GM18517 (cell line): ENCODE results near the gene MOB3A.

Experiments
- ATAC-seq: cut with Tn5 transposase; IDR thresholded peaks from one replicate; pipeline ENCODE4 v1.9.1; 2021; ENCODE audit warnings: mild to moderate bottlenecking, moderate library complexity; ENCODE audit not compliant: unreplicated experiment

Gene MOB3A

GRCh38 chr19:2126879-2127518 lies 30.9 kb upstream of the MOB3A start:
- no peak for ATAC-seq

- no peak for ATAC-seq
These were observed 27.7 kb upstream of the MOB3A start for GRCh38 chr19:2123682-2124387.

GRCh38 chr19:2122982-2123381 lies 26.9 kb upstream of the MOB3A start:
- ATAC-seq, result no peak

GRCh38 chr19:2122251-2122650 lies 26.1 kb upstream of the MOB3A start:
- ATAC-seq, result no peak

- ATAC-seq, result no peak
These were observed 25.4 kb upstream of the MOB3A start for GRCh38 chr19:2121416-2122051.

- ATAC-seq, result no peak
These were observed 24.7 kb upstream of the MOB3A start for GRCh38 chr19:2120821-2121220.

- ATAC-seq, result no peak
These were observed 24.0 kb upstream of the MOB3A start for GRCh38 chr19:2119921-2120785.

GRCh38 chr19:2118438-2118837 lies 22.3 kb upstream of the MOB3A start:
- no peak for ATAC-seq

- no peak for ATAC-seq
These were observed 21.3 kb upstream of the MOB3A start for GRCh38 chr19:2117215-2117960.

GRCh38 chr19:2116507-2116906 lies 20.4 kb upstream of the MOB3A start:
- ATAC-seq, result no peak

GRCh38 chr19:2115911-2116426 lies 19.8 kb upstream of the MOB3A start:
- no peak for ATAC-seq

- ATAC-seq, result no peak
These were observed 19.2 kb upstream of the MOB3A start for GRCh38 chr19:2115324-2115723.

GRCh38 chr19:2114821-2115220 lies 18.7 kb upstream of the MOB3A start:
- ATAC-seq, result no peak

- ATAC-seq, result no peak
These were observed 18.1 kb upstream of the MOB3A start for GRCh38 chr19:2114218-2114617.

GRCh38 chr19:2113439-2114211 lies 17.5 kb upstream of the MOB3A start:
- ATAC-seq, result no peak

GRCh38 chr19:2112516-2113320 lies 16.6 kb upstream of the MOB3A start:
- no peak for ATAC-seq

- no peak for ATAC-seq
These were observed 15.8 kb upstream of the MOB3A start for GRCh38 chr19:2111886-2112285.

- ATAC-seq, result no peak
These were observed 15.3 kb upstream of the MOB3A start for GRCh38 chr19:2111425-2111824.

GRCh38 chr19:2110822-2111221 lies 14.7 kb upstream of the MOB3A start:
- no peak for ATAC-seq
